ENCODE results near the gene SPAG16.

SPAG16 gene

DNA sequence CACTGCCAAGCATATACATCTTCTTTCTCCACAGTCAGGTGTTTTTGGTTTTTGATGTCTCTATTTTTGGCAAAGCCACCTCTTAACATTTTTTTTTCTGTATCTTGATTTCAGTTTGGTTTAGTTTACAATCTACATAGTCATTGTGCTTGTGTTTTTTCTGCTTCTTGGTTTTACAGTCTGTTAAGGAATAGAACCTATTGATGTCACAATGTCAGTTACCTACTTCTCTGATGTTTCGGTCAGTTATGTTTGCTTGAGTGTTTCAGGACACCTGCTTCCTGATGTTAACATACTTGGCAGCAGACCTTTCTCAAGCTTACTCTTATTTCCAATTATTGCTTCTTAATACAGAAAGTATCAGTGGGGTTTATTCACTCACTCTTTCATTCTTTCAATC, 253.3 kb downstream of the SPAG16 start (continued):
- TF ChIP-seq ZBTB48 (tag by site-specific recombination; IDR thresholded peaks at IDR 0.05): no peak
- TF ChIP-seq ZNF416 (tag by site-specific recombination; IDR thresholded peaks at IDR 0.05): no peak
- TF ChIP-seq, protein P1, sequence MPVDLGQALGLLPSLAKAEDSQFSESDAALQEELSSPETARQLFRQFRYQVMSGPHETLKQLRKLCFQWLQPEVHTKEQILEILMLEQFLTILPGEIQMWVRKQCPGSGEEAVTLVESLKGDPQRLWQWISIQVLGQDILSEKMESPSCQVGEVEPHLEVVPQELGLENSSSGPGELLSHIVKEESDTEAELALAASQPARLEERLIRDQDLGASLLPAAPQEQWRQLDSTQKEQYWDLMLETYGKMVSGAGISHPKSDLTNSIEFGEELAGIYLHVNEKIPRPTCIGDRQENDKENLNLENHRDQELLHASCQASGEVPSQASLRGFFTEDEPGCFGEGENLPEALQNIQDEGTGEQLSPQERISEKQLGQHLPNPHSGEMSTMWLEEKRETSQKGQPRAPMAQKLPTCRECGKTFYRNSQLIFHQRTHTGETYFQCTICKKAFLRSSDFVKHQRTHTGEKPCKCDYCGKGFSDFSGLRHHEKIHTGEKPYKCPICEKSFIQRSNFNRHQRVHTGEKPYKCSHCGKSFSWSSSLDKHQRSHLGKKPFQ (tag by site-specific recombination; IDR thresholded peaks at IDR 0.05): no peak
- TF ChIP-seq, protein P2, sequence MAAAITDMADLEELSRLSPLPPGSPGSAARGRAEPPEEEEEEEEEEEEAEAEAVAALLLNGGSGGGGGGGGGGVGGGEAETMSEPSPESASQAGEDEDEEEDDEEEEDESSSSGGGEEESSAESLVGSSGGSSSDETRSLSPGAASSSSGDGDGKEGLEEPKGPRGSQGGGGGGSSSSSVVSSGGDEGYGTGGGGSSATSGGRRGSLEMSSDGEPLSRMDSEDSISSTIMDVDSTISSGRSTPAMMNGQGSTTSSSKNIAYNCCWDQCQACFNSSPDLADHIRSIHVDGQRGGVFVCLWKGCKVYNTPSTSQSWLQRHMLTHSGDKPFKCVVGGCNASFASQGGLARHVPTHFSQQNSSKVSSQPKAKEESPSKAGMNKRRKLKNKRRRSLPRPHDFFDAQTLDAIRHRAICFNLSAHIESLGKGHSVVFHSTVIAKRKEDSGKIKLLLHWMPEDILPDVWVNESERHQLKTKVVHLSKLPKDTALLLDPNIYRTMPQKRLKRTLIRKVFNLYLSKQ (tag by site-specific recombination; IDR thresholded peaks at IDR 0.05; ENCODE audit: borderline replicate concordance): no peak
- TF ChIP-seq ZNF311 (tag by site-specific recombination; IDR thresholded peaks at IDR 0.05; ENCODE audit: borderline replicate concordance): no peak
- TF ChIP-seq ZNF239 (tag by site-specific recombination; IDR thresholded peaks at IDR 0.05): no peak

DNA sequence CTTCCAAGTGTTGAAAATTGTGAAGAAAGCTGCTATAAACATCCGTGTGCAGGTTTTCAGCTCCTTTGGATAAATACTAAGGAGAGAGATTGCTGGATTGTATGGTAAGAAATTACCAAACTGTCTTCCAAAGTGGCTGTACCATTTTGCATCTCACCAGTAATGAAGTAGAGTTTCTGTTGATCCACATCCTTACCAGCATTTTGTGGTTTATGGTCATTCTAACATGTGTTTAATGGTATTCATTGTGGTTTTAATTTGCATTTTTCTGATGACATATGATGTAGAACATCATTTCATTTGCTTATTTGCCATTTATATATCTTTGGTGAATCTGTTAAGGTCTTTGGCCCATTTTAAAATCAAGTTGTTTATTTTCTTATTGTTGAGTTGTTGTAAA, 260.7 kb downstream of the SPAG16 start:
- ChIA-PET POLR2A (no interaction called here), CTCF (no interaction called here)
- Histone ChIP-seq H3K9me3 (ENCODE audit: control insufficient read depth, insufficient read depth, low read depth, low read length) (no peaks in the 10 kb centered on the region), H3K4me3 (ENCODE audit: low read depth, low read length) (no peak overlapping the region), H3K36me3 (ENCODE audit: control insufficient read depth in 2 of 2, insufficient read depth in 1 of 2, low read length in 2 of 2) (no peaks in the 10 kb centered on the region), H3K4me1 (ENCODE audit: control insufficient read depth, insufficient read depth, low read length) (no peaks in the 10 kb centered on the region), H3K27ac (ENCODE audit: extremely low read depth, low read depth, low read length) (no peak overlapping the region)
- TF ChIP-seq ZNF621 (tag by site-specific recombination; IDR thresholded peaks at IDR 0.05): no peak
- no peak for TF ChIP-seq SETDB1 (IDR thresholded peaks at IDR 0.05; ENCODE audit: insufficient read length, low read length)

DNA sequence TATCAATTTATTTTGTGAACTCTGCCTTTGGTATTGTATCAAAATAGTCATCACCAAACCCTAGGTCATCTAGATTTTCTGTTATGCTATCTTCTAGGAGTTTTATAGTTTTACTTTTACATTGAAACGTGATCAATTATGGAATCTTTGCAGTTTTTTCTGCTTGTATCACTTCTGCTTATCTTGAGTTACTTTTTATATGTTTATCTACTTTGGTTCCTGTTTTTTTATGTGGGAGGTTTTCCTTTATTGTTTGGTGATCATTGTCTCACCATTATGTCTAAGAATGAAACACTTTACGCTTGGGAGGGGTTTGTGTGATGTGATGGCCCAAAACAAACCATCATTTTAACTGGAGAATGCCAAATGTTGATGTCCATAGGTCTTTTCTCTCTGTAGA, 261.2 kb downstream of the SPAG16 start:
- TF ChIP-seq ZNF549 (tag by site-specific recombination; IDR thresholded peaks at IDR 0.05) (no peak), ZNF530 (tag by site-specific recombination; IDR thresholded peaks at IDR 0.05; ENCODE audit: low read depth) (no peak), TRIM28 (IDR thresholded peaks at IDR 0.05; ENCODE audit: borderline replicate concordance, low read length) (no peak), ZNF274 (IDR thresholded peaks at IDR 0.05; ENCODE audit: low read length) (no peak), ZNF274 (tag by site-specific recombination; IDR thresholded peaks at IDR 0.05; ENCODE audit: borderline replicate concordance) (no peak), ZNF747 (tag by site-specific recombination; IDR thresholded peaks at IDR 0.05) (no peak), ZNF214 (tag by site-specific recombination; IDR thresholded peaks at IDR 0.05; ENCODE audit: borderline replicate concordance) (no peak), ZNF394 (tag by site-specific recombination; IDR thresholded peaks at IDR 0.05; ENCODE audit: borderline replicate concordance) (no peak), KLF8 (tag by site-specific recombination; IDR thresholded peaks at IDR 0.05) (no peak), ZNF621 (tag by site-specific recombination; IDR thresholded peaks at IDR 0.05) (no peak), ZNF423 (tag by site-specific recombination; IDR thresholded peaks at IDR 0.05) (no peak), ZSCAN23 (tag by site-specific recombination; IDR thresholded peaks at IDR 0.05) (no peak), ZBTB20 (tag by site-specific recombination; IDR thresholded peaks at IDR 0.05) (no peak), ZNF112 (tag by site-specific recombination; IDR thresholded peaks at IDR 0.05) (no peak)
- TF ChIP-seq, protein P3, sequence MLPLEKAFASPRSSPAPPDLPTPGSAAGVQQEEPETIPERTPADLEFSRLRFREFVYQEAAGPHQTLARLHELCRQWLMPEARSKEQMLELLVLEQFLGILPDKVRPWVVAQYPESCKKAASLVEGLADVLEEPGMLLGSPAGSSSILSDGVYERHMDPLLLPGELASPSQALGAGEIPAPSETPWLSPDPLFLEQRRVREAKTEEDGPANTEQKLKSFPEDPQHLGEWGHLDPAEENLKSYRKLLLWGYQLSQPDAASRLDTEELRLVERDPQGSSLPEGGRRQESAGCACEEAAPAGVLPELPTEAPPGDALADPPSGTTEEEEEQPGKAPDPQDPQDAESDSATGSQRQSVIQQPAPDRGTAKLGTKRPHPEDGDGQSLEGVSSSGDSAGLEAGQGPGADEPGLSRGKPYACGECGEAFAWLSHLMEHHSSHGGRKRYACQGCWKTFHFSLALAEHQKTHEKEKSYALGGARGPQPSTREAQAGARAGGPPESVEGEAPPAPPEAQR (tag by site-specific recombination; IDR thresholded peaks at IDR 0.05): no peak
- TF ChIP-seq, protein P4, sequence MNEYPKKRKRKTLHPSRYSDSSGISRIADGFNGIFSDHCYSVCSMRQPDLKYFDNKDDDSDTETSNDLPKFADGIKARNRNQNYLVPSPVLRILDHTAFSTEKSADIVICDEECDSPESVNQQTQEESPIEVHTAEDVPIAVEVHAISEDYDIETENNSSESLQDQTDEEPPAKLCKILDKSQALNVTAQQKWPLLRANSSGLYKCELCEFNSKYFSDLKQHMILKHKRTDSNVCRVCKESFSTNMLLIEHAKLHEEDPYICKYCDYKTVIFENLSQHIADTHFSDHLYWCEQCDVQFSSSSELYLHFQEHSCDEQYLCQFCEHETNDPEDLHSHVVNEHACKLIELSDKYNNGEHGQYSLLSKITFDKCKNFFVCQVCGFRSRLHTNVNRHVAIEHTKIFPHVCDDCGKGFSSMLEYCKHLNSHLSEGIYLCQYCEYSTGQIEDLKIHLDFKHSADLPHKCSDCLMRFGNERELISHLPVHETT (tag by site-specific recombination; IDR thresholded peaks at IDR 0.05): no peak
- TF ChIP-seq, protein P5, sequence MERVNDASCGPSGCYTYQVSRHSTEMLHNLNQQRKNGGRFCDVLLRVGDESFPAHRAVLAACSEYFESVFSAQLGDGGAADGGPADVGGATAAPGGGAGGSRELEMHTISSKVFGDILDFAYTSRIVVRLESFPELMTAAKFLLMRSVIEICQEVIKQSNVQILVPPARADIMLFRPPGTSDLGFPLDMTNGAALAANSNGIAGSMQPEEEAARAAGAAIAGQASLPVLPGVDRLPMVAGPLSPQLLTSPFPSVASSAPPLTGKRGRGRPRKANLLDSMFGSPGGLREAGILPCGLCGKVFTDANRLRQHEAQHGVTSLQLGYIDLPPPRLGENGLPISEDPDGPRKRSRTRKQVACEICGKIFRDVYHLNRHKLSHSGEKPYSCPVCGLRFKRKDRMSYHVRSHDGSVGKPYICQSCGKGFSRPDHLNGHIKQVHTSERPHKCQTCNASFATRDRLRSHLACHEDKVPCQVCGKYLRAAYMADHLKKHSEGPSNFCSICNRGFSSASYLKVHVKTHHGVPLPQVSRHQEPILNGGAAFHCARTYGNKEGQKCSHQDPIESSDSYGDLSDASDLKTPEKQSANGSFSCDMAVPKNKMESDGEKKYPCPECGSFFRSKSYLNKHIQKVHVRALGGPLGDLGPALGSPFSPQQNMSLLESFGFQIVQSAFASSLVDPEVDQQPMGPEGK (tag by site-specific recombination; IDR thresholded peaks at IDR 0.05): no peak
- Histone ChIP-seq H3K27ac (ENCODE audit: extremely low read depth, low read depth, low read length) (no peak overlapping the region), H3K9me3 (ENCODE audit: control insufficient read depth, insufficient read depth, low read depth, low read length) (no peaks in the 10 kb centered on the region), H3K36me3 (ENCODE audit: control insufficient read depth in 2 of 2, insufficient read depth in 1 of 2, low read length in 2 of 2) (no peaks in the 10 kb centered on the region), H3K4me1 (ENCODE audit: control insufficient read depth, insufficient read depth, low read length) (no peaks in the 10 kb centered on the region), H3K4me3 (ENCODE audit: low read depth, low read length) (no peak overlapping the region)
- POLR2A ChIA-PET: no interaction called here
- CTCF ChIA-PET: no interaction called here
